Lower leg skin (tissue), 3 donors: ENCODE measurements around the gene LRRC74B.
"Not testable (repeated sequence)": the region's sequence is repeated elsewhere in the genome, so short reads cannot be mapped to it uniquely, and the experiment has no call there.

Source experiments
- CTCF ChIP-seq, 3 donors: fragments of 450-650 bp; IDR thresholded peaks; one replicate each; pipeline ENCODE4 v1.5.1; 2016; ENCODE audit warnings: antibody characterized with exemption in 3 of 3, mild to moderate bottlenecking in 3 of 3, moderate library complexity in 2 of 3
- POLR2A ChIP-seq, 2 donors: fragments of 450-650 bp; IDR thresholded peaks; one replicate each; pipeline ENCODE4 v1.6.1; 2016 to 2017; ENCODE audit warnings: antibody characterized with exemption in 2 of 2, mild to moderate bottlenecking in 1 of 2, moderate library complexity in 1 of 2

DNA sequence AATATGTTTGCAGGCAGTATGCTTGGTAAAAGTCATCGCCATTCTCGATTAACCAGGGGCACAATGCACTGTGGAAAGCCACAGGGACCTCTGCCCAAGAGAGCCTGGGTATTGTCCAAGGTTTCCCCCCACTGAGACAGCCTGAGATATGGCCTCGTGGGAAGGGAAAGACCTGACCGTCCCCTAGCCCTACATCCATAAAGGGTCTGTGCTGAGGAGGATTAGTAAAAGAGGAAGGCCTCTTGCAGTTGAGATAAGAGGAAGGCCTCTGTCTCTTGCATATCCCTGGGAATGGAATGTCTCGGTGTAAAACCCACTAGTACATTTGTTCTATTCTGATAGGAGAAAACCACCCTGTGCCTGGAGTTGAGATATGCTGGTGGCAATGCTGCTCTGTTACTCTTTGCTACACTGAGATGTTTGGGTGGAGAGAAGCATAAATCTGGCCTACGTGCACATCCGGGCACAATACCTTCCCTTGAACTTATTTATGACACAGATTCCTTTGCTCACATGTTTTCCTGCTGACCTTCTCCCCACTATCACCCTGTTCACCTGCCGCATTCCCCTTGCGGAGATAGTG is 47.9 kb downstream of the LRRC74B start:
- TF ChIP-seq CTCF, POLR2A (IDR thresholded peaks at IDR 0.05): not testable (repeated sequence)
